NAMALWA (cell line): Measurements from ENCODE around the gene CACNA2D3.

ENCODE experiments used
- DNase-seq: peaks from one replicate; pipeline ENCODE4 v3.0.0-alpha.2; 2015; ENCODE audit warnings: low spot score

Gene CACNA2D3

GRCh38 chr3:54800478-54800877 lies 678.1 kb downstream of the CACNA2D3 start:
- no peak for DNase-seq

DNA sequence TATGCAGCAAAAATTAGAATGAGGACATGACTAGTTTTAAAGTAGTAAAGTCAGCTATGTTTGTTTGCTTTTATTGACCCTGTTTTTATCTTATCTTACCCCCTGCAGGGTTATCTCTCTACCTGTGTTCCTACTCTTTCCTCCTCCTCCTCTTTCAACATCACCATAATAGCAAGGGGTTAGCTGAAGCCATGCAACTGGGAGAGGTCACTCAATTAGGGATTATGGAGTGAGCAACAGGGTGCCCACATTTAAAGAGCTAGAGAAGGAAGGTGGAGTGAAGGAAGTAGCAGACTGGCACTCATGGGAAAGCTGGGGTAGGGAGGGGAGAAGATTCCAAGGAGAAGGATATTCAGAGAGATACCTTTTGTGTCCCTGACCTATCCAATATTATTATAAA lies 679.6 kb downstream of the CACNA2D3 start:
- DNase-seq: no peak

- no peak for DNase-seq
Measured at GRCh38 chr3:54810401-54810800, 688.0 kb downstream of the CACNA2D3 start.

- DNase-seq: no peak
Measured at GRCh38 chr3:54814224-54814623, 691.9 kb downstream of the CACNA2D3 start.

DNA sequence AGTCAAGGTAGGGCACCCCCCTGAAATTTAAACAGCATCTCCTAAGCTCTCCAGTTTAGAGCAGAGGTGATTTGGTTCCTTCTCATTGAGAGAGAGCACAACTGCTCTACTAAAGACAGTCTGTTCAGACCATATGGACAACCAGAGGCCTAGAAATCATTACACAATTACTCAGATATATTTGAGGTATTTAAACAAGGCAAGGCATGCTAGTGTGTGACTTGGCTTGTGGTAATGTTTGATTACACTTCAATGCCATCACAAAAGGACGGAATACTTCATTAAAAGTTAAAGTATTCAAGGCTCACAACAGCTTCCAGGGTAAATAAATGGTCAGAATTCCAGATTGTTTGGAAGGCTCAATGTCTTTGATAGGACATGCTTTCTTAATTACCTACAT lies 695.3 kb downstream of the CACNA2D3 start:
- DNase-seq: no peak

DNA sequence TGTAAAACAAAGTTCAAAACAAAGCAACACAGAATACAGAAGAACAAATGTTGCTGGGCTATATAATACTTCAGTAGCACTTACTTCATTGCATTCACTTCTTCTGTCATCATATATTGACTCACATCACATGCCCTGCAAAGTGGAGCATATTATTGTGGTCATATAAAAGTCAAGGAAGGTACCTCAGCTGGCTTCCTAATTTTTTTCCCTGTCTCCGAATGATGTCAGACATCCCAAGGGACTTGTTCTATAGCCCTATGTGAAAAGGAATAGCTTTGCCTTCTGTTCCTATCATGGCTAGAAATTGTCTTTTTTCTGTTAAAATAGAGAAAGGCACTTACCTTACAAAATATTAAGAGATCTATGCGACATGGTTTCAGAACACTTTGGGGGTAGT lies 696.1 kb downstream of the CACNA2D3 start:
- no peak for DNase-seq

GRCh38 chr3:54818942-54819341 lies 696.6 kb downstream of the CACNA2D3 start:
- no peak for DNase-seq

DNA sequence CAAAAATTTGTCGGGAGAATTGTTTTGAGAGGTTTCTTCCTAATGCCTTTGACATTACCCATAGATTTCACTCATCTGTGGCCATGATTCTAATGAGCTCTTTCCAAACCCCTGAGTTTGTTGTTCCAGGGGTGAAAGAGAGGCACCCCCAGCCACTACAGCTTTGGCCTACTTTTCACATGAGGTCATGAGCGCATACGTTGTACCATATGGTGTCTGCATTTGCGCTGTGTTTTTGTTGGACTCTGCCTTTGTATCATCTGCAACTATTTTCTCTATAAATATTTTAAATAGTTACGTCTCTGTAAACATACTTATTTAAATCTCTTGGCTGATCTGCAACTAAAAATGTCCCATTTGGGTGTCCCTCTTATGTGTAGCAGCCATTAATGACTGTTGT lies 697.6 kb downstream of the CACNA2D3 start:
- no peak for DNase-seq

GRCh38 chr3:54822206-54822605 lies 699.9 kb downstream of the CACNA2D3 start:
- DNase-seq: no peak

DNA sequence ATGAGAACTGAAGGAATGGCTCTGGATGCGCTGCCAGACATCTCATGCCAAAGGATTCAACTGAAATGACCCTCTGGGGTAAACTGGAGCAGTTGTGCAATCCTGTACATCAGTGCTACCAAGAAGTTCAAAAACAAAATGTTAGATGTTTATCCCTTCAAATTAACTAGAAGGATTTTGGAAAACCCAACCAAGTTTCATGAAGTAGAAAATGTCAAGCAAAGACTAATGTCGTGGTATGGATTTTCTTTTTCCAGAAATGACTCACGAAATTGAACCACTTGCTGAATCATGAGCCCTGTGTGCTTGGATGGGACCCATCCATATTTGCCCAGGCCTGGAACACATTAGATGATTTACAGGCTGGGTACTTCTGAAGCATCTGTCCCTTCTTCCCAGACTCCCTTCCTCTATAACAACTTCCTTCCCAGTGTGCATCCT lies 703.9 kb downstream of the CACNA2D3 start:
- no peak for DNase-seq

DNA sequence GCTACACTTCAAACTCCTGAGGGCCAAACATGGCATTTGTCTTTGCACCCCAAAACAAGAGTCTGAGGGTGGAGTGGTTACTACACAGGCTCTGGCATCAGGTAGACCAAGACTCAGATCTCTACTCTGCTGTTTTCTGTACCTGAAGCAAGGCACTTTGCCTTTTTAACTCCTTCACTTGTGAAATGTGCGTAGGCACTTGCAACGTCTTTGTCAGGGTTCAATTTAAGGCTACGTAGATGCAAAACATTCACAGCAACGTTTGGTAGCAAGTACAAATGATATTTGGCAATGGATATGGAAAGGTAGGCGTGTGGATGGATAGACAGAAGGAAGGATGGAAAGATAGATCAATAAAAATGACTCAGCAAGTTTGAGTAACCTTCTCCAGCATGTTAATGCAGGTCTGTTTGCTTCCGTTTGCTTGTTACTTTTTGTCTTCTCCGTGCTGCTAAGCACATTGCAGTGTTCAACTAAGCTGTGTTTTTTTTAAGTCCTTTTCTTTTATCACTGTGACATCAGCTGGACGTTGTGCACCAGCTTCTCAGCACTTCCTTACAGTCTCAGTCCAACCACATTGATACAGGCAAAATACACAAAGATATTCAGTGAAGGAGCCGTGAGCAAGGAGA lies 704.8 kb downstream of the CACNA2D3 start:
- DNase-seq: no peak

GRCh38 chr3:54827776-54828175 lies 705.4 kb downstream of the CACNA2D3 start:
- DNase-seq: no peak

- peak; percentile 36 for DNase-seq
Measured at GRCh38 chr3:54830658-54831057, 708.3 kb downstream of the CACNA2D3 start.

GRCh38 chr3:54831112-54831511 lies 708.8 kb downstream of the CACNA2D3 start:
- no peak for DNase-seq

DNA sequence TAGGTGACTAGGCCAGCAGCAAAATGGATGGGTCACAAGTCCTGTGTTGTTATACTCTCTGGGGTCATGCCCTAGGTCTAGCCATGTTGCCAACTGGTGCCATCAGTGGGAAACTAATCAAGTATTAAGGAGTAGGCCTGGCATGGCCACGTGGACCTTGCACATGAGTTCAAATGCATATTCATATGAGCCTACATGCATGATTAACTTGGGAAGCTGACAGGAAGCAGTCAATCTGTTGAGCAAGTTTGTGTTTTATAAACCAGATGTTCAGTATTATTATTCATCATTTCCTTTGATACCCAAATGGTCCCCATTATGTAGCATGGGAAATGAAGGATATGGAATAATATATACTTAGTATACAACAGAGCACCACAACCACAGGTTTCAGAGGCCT lies 710.5 kb downstream of the CACNA2D3 start:
- no peak for DNase-seq

- DNase-seq: no peak
Measured at GRCh38 chr3:54835701-54836100, 713.3 kb downstream of the CACNA2D3 start.

GRCh38 chr3:54836871-54837270 lies 714.5 kb downstream of the CACNA2D3 start:
- DNase-seq: no peak

GRCh38 chr3:54837964-54838363 lies 715.6 kb downstream of the CACNA2D3 start:
- peak; percentile 7 for DNase-seq

GRCh38 chr3:54841471-54841870 lies 719.1 kb downstream of the CACNA2D3 start:
- DNase-seq: no peak

DNA sequence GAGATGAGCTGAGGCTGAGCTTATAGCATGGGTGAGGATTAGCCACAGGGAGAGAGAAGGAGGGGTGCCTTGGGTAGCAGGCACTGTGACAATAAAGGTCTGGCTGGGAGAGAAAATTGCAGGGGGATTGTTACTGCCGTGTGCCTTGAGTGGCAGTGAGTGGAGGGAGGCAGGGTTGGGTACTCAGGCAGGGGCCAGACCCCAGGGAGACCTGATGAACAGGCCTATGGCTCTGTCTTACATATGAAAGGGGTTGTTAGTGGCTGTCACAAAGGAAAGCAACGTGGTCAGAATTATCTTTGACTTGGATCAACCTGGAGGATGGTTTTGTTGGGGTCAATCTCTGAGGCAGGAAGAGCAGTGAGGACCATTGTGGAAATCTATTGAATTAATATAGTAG lies 721.0 kb downstream of the CACNA2D3 start:
- no peak for DNase-seq

DNA sequence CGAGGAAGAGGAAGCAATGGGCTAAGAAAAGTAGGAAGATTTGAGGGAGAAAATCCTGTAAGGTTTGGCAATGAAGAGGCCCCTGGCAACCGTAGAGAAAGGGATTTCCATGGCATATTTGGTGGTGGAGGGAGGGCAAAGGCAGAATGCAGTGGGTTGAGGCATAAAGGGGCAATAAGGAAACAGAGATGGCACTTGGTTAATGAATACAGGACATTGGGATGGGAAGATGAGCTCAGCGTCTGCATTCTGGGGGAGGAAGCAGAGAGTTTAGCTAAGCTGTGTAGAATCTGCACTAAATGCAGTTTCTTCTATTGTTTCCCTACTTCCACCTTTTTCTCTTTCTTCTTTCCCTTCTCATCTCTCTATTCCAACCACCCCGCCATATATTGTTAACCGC lies 721.9 kb downstream of the CACNA2D3 start:
- DNase-seq: no peak

DNA sequence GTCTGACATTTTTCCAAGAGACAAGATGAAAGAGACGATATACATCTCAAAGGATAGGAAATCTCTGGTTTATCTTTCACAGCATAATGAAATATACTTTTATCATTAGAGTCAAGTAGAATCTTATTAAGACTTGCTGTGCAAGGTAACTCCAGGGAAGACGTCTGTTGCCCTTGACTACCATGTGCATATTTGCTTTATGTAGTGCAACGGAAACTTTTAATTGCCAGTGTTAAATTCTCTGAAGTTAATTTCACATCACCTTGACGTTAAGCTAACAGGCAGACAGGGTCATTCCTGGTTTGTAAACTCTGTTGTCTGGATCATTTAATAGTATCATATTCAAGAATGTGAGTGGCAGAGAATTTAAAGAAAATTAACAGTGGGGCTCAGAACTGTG lies 722.7 kb downstream of the CACNA2D3 start:
- DNase-seq: no peak

DNA sequence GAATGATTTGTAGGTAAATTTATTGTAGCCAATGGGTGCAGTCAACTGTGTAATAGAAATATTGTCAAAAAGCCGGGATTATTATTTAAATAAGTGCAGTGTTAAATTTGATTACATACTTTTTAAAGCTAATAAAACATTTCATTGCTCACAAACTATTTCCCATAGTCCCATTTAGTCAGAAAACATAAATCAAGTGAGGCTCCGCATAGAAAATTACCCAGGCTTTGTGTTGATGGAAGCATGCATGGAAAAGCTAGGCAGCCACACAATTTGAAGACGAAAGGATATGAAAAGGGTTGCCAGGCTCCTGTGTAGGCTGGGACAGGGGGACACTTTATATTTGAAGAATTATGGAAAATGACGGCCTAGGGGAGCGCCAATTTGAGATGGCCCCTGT lies 723.2 kb downstream of the CACNA2D3 start:
- no peak for DNase-seq

- DNase-seq: no peak
Measured at GRCh38 chr3:54846119-54846518, 723.8 kb downstream of the CACNA2D3 start.

- no peak for DNase-seq
Measured at GRCh38 chr3:54847361-54847760, 725.0 kb downstream of the CACNA2D3 start.
